SK-N-SH (cell line): ENCODE data around the gene ZNF544.

Experiments
- POLR2AphosphoS5 ChIP-seq: IDR thresholded peaks from 2 replicates; pipeline ENCODE4 v1.6.1; 2012; ENCODE audit warnings: low read depth, low read length
- RAD21 ChIP-seq: IDR thresholded peaks from 2 replicates; pipeline ENCODE4 v1.6.1; 2012; ENCODE audit warnings: mild to moderate bottlenecking, low read length
- TF ChIP-seq, protein P1 (sequence below): fragments of 200-600 bp; sonication (generic); IDR thresholded peaks from 2 replicates; pipeline ENCODE4 v1.6.1; 2017; ENCODE audit warnings: antibody characterized with exemption, mild to moderate bottlenecking, moderate library complexity

DNA sequence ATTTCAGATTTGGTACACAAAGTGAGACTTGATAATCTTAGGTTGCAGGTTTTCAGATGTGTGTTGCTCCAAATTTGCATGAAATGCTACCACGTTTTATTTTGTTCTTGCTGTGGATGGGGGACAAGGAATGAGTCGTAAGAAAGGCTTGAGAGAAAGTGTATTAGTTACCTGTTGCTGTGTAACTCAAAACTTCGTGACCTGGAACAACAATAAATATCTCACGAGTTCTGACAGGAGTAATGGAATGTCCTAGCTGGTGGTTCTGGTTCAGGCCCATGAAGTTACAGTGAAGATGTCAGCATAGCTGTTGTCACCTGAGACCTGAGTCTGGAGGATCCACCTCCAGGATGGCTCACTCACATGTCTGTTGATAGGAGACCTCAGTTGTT, 51.2 kb downstream of the ZNF544 start:
- TF ChIP-seq RAD21 (no peak), POLR2AphosphoS5 (no peak)
- TF ChIP-seq, protein P1, sequence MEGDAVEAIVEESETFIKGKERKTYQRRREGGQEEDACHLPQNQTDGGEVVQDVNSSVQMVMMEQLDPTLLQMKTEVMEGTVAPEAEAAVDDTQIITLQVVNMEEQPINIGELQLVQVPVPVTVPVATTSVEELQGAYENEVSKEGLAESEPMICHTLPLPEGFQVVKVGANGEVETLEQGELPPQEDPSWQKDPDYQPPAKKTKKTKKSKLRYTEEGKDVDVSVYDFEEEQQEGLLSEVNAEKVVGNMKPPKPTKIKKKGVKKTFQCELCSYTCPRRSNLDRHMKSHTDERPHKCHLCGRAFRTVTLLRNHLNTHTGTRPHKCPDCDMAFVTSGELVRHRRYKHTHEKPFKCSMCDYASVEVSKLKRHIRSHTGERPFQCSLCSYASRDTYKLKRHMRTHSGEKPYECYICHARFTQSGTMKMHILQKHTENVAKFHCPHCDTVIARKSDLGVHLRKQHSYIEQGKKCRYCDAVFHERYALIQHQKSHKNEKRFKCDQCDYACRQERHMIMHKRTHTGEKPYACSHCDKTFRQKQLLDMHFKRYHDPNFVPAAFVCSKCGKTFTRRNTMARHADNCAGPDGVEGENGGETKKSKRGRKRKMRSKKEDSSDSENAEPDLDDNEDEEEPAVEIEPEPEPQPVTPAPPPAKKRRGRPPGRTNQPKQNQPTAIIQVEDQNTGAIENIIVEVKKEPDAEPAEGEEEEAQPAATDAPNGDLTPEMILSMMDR: no peak
